Subcutaneous preadipocyte (primary cell): ENCODE measurements around the gene SMG1. TPM values are rescaled to one million over a fixed set of nuclear protein-coding genes. Genes with fewer than 3 reads are reported as not detected.

Source experiments
- total RNA-seq: library from RNA; depleted of rRNA; stranded (reverse); fragments of >200 nt; gene quantifications from 2 replicates; pipeline ENCODE4 v1.2.3, GENCODE V29; 2012

SMG1 gene
- 73.1 and 84.6 TPM in 2 replicates for total RNA-seq

DNA sequence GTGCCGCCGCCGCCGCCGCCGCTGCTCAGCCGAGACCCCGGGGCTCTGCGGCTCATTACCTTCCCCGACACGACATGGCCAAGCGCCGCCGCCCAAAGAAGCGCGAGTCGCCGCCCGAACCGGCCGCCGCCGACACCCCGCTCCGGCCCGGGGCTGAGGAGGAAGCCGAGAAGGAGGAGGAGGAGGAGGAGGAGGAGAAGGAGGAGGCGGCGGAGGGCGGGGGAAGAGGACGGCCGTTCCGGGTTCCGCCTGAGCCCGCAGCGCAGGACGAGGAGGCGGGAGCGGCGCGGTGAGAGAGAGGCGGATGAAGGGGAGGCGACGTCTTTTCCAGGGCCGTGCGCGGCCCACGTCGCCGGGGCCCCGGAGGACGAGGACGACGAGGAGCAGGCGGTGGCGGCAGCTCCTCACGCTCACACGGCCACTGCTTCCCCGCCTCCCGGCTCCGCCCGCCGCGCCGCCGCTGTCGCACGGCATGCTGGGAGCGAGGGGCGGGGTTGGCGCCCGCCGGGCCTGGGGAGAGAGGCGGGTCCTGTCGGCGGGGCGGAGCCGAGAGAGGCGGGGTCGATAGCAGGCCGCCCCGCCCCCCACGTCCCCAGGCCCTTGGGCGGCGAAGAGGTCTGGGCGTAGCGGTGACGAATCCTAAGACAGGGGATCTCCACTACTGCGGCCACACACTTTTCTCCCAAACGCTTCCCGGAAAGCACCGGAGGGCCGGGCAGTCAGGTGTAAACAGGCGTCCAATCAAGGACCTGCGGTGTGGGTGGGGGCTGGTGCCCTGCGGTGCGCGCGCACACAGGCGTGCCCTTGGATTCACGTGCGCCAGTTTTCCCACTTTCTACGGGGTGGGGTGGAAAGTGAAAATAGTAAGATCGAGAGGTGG lies at the start of gene SMG1:
SMG1 (minus strand) TSS at position 423 of the 880 bp plus-strand sequence; CDS start at position 56, 367 bp downstream.

DNA sequence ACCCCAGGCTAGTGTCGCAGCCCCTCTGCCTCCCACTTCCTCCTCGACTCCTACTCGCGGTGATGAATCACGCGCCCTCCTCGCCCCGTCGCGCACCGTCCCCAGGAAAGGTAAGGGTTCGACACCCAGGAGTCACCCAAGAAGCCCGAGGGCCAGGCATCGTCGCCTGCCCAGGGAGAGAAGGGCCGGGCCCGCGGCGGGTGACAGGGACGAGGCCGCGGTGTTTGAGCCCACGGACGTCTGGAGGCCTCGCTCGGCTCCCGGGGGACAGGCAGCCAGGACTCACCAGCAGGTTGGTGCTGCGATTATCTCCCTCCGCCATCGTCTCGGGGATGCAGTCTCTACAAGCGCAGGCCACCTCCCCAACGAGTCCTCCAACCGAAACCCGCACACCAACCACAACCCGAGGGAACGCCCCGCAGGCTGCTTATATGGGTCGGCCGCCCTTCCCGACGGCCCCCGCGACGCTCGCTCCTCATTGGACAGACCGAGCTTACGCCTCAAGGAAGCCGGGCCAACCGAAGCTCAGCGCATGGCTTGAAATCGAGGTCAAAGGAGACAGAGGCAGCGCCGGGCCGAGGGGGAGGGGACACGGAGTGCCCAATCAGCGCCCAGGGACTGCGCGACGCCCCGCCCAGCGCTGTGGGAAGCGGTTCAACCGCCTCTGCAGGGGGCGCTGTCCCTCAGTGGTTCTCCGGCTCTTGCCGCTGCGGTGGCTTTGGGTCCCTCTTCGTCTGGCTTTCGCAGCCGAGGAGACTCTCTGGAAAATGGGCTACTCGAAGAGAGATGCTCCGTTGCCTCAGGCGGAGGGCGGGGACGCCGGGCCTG lies 124.8 kb downstream of the SMG1 start, which contains the start of gene ARL6IP1:
ARL6IP1 (minus strand) TSS at position 405 of the 828 bp plus-strand sequence; CDS start at position 322, 83 bp downstream.

GRCh38 chr16:18789850-18790706 lies 136.1 kb downstream of the SMG1 start, which contains the start of gene RPS15A:
Gene RPS15A, minus strand, starts transcription at chr16:18790334. Its CDS starts 1,221 bp downstream, at chr16:18789113.

Other genes with a start within 250 kb of the SMG1 start
- gene RPS15A, start 136.1 kb downstream of the SMG1 start, total RNA-seq = 669 and 1,850 TPM in 2 replicates
- 182 and 187 TPM in 2 replicates for gene ARL6IP1, start 124.9 kb downstream of the SMG1 start, total RNA-seq
- 0.73 and 2.2 TPM in 2 replicates for gene TMC7, start 57.5 kb upstream of the SMG1 start, total RNA-seq
- gene COQ7, start 141.2 kb upstream of the SMG1 start, total RNA-seq = 11.0 and 12.3 TPM in 2 replicates
- gene ITPRIPL2, start 187.6 kb upstream of the SMG1 start, total RNA-seq = 38.6 and 73.5 TPM in 2 replicates
- 0.20 and 0.37 TPM in 2 replicates for gene SYT17, start 241.8 kb upstream of the SMG1 start, total RNA-seq